ENCODE results near the gene BCL7A. TPM values are rescaled to one million over a fixed set of nuclear protein-coding genes. Genes with fewer than 3 reads are reported as not detected.
A peak's percentile ranks its signal among the peaks of the same experiment; 100 is the strongest.

Gene BCL7A
- total and polyA plus RNA-seq, 9 of the 15 experiments (the other 6 are each of a cell fraction or from before 2014, with no cell fraction given): 0.25 to 21.9 (median 14.9) TPM

DNA sequence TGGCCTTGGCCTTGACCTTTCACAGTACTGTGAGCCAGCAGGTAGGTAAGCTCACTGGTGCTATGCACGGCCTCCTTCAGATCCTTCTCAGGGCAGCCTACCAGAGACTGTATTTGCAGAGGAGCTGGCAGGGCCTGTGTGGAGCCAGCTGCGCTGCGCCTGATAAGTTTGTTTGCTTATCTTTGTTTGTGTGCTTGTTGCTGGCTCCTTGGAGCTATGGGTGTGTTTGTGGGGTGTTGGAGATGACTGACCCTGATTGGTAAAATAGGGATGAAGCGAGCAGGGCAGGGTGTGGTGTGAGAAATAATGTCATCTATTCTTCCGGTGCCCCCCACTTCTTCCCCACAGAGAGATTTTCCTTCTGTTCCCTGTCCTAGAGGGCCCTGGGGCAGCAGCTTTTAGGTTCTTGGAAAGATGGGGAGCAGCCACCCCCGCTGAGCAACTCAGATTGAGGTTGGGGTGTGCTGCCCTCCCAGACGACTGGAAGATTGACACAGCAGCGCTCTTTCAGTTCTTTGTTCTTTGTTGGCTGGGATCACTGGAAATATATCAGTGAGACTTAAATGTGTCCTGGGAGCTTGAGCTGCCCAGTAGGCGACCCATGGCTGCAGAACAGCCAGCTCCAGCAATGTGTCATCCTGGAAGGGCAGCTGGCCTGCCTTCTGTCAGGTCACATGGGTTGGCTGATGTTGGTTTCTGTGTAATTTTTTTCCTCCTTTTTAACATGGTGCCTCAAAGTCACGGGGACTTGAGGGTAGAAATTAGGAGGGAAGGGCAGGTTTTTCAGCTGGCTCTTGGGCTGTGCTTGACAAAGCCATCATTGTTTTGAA, 76.5 kb downstream of the BCL7A start (continued):
- TF ChIP-seq, protein P1, sequence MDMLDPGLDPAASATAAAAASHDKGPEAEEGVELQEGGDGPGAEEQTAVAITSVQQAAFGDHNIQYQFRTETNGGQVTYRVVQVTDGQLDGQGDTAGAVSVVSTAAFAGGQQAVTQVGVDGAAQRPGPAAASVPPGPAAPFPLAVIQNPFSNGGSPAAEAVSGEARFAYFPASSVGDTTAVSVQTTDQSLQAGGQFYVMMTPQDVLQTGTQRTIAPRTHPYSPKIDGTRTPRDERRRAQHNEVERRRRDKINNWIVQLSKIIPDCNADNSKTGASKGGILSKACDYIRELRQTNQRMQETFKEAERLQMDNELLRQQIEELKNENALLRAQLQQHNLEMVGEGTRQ (CRISPR knock-in tag; IDR thresholded peaks at IDR 0.05): peak; percentile 59; the same call in 1 of the 2 replicates
- no peak for TF ChIP-seq PPARD (CRISPR knock-in tag; IDR thresholded peaks at IDR 0.05)
- 0 out of 2 replicates have a peak, but pooled peaks have one; percentile 40 for TF ChIP-seq NFE2 (IDR thresholded peaks at IDR 0.05; ENCODE audit: low read depth)
- TF ChIP-seq, protein P2, sequence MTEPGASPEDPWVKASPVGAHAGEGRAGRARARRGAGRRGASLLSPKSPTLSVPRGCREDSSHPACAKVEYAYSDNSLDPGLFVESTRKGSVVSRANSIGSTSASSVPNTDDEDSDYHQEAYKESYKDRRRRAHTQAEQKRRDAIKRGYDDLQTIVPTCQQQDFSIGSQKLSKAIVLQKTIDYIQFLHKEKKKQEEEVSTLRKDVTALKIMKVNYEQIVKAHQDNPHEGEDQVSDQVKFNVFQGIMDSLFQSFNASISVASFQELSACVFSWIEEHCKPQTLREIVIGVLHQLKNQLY (CRISPR knock-in tag; conservative IDR thresholded peaks at IDR 0.05): 0 out of 4 replicates have a peak, but pooled peaks of 1 of the 2 experiments have one; percentile 34
- TF ChIP-seq ETV5 (CRISPR knock-in tag; IDR thresholded peaks at IDR 0.05; ENCODE audit: low read depth): peak; percentile 68; the same call in 1 of the 2 replicates
- TF ChIP-seq, protein P3, sequence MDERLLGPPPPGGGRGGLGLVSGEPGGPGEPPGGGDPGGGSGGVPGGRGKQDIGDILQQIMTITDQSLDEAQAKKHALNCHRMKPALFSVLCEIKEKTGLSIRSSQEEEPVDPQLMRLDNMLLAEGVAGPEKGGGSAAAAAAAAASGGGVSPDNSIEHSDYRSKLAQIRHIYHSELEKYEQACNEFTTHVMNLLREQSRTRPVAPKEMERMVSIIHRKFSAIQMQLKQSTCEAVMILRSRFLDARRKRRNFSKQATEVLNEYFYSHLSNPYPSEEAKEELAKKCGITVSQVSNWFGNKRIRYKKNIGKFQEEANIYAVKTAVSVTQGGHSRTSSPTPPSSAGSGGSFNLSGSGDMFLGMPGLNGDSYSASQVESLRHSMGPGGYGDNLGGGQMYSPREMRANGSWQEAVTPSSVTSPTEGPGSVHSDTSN (CRISPR knock-in tag; IDR thresholded peaks at IDR 0.05; ENCODE audit: low read depth): no peak
- TF ChIP-seq, protein P3 (tag; conservative IDR thresholded peaks at IDR 0.05; ENCODE audit: low read depth): peak; percentile 37; the same call in 1 of the 2 replicates
- TF ChIP-seq ARID1B (IDR thresholded peaks at IDR 0.05): peak; percentile 99
- 0 out of 2 replicates have a peak, but pooled peaks have one; percentile 10 for TF ChIP-seq CREB3 (tag; conservative IDR thresholded peaks at IDR 0.05; ENCODE audit: low read depth)
- no peak for TF ChIP-seq SRSF7 (optimal IDR thresholded peaks at IDR 0.05; ENCODE audit: low read depth, low read length)
- TF ChIP-seq ZNF395 (CRISPR knock-in tag; IDR thresholded peaks at IDR 0.05): peak; percentile 90
- TF ChIP-seq SP2 (IDR thresholded peaks at IDR 0.05; ENCODE audit: extremely low read depth, low read depth, low read length, poor library complexity, severe bottlenecking): no peak
- peak; percentile 32; the same call in 1 of the 2 replicates for TF ChIP-seq ZBTB9 (CRISPR knock-in tag; IDR thresholded peaks at IDR 0.05)
- TF ChIP-seq WHSC1 (IDR thresholded peaks at IDR 0.05; ENCODE audit: low read length): no peak
- peak; percentile 94 for TF ChIP-seq MTA2 (IDR thresholded peaks at IDR 0.05; ENCODE audit: low read depth)
- peak; percentile 74; the same call in 1 of the 2 replicates for TF ChIP-seq MYNN (IDR thresholded peaks at IDR 0.05)
- TF ChIP-seq MYNN (CRISPR knock-in tag; IDR thresholded peaks at IDR 0.05): no peak
- peak; percentile 71 for TF ChIP-seq RBBP5 (IDR thresholded peaks at IDR 0.05; ENCODE audit: borderline replicate concordance, insufficient read depth, low read length, poor library complexity, severe bottlenecking)
